DMS 273 treated with DMSO at 0.1 percent for 48 hours (cell line): ENCODE data around the gene PHLPP1.

Experiments
- DNase-seq: peaks from one replicate; lab custom pipeline; 2025; lab: John Stamatoyannopoulos, UW

The PHLPP1 gene

GRCh38 chr18:62810682-62811081 is 95.3 kb downstream of the PHLPP1 start:
- no peak for DNase-seq

- DNase-seq, result no peak
These were observed 96.3 kb downstream of the PHLPP1 start for GRCh38 chr18:62811674-62812073.

- DNase-seq, result no peak
These were observed 96.9 kb downstream of the PHLPP1 start for GRCh38 chr18:62812242-62812641.

GRCh38 chr18:62812876-62813275 is 97.5 kb downstream of the PHLPP1 start:
- DNase-seq, result no peak

- no peak for DNase-seq
These were observed 98.9 kb downstream of the PHLPP1 start for GRCh38 chr18:62814132-62814759.

- DNase-seq, result no peak
These were observed 110.0 kb downstream of the PHLPP1 start for GRCh38 chr18:62825382-62825781.

- no peak for DNase-seq
These were observed 112.1 kb downstream of the PHLPP1 start for GRCh38 chr18:62827397-62827796.

- DNase-seq, result no peak
These were observed 112.8 kb downstream of the PHLPP1 start for GRCh38 chr18:62828091-62828640.

GRCh38 chr18:62828852-62829251 is 113.5 kb downstream of the PHLPP1 start:
- DNase-seq, result no peak

- no peak for DNase-seq
These were observed 114.6 kb downstream of the PHLPP1 start for GRCh38 chr18:62829936-62830335.

- DNase-seq, result no peak
These were observed 116.9 kb downstream of the PHLPP1 start for GRCh38 chr18:62832282-62832681.

GRCh38 chr18:62833494-62833893 is 118.2 kb downstream of the PHLPP1 start:
- no peak for DNase-seq

GRCh38 chr18:62834715-62835114 is 119.4 kb downstream of the PHLPP1 start:
- no peak for DNase-seq

GRCh38 chr18:62837011-62837410 is 121.7 kb downstream of the PHLPP1 start:
- no peak for DNase-seq

- no peak for DNase-seq
These were observed 123.2 kb downstream of the PHLPP1 start for GRCh38 chr18:62838475-62839098.

- no peak for DNase-seq
These were observed 124.8 kb downstream of the PHLPP1 start for GRCh38 chr18:62839874-62840713.

GRCh38 chr18:62841405-62841804 is 126.1 kb downstream of the PHLPP1 start:
- no peak for DNase-seq

GRCh38 chr18:62842898-62843297 is 127.6 kb downstream of the PHLPP1 start:
- no peak for DNase-seq

- no peak for DNase-seq
These were observed 129.7 kb downstream of the PHLPP1 start for GRCh38 chr18:62844850-62845643.

GRCh38 chr18:62846313-62846712 is 131.0 kb downstream of the PHLPP1 start:
- DNase-seq, result no peak

- no peak for DNase-seq
These were observed 131.7 kb downstream of the PHLPP1 start for GRCh38 chr18:62847081-62847480.

GRCh38 chr18:62848946-62849345 is 133.6 kb downstream of the PHLPP1 start:
- no peak for DNase-seq
